HG02938 (cell line): ENCODE results near the gene DESI1.
"Not testable (repeated sequence)": the region's sequence is repeated elsewhere in the genome, so short reads cannot be mapped to it uniquely, and the experiment has no call there.

ENCODE experiments used
- ATAC-seq: cut with Tn5 transposase; IDR thresholded peaks from one replicate; pipeline ENCODE4 v1.9.1; 2021; ENCODE audit warnings: mild to moderate bottlenecking, moderate library complexity; ENCODE audit not compliant: unreplicated experiment

DESI1 gene

DNA sequence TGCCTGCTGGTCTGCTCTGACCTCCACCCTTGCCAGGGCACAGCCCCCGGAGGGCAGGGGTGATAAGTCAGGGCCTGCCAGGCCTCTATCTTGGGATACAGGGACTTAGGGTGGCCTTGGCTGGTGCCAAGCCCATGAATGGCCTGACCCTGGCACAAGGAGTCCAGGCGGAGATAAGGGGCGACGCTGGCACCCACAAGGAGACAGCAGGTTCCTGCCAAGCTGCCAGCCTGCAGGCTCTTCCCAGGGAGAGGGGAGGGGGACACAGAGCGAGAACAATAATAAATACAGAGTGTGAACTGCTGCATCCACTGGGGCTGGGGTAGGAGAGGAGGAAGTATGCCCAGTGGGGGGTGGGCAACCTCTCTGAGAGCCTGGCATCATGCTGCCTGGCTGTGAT, 59.1 kb downstream of the DESI1 start:
- ATAC-seq, result no peak

DNA sequence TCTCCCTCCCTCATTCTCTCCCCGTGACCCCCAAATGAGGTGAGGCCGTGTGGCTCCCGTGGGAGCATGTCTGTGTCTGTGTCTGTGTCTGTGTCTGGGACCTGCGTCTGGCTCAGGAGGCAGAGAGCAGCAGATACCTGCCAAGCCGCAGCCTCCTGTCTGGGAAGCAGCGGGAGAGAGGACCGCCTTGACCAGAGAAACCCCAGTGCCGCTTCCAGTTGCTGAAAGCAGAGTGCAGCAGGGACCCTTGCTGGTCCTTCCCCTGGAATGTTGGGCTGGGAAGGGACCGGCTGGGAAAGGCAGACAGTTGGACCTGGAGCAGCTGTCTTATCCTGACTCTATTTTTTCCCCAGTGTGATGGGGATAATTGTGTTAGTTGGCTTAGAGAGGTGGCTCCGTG, 59.5 kb downstream of the DESI1 start:
- ATAC-seq, result no peak

GRCh38 chr22:41560095-41560471, 60.8 kb downstream of the DESI1 start:
- no peak for ATAC-seq

DNA sequence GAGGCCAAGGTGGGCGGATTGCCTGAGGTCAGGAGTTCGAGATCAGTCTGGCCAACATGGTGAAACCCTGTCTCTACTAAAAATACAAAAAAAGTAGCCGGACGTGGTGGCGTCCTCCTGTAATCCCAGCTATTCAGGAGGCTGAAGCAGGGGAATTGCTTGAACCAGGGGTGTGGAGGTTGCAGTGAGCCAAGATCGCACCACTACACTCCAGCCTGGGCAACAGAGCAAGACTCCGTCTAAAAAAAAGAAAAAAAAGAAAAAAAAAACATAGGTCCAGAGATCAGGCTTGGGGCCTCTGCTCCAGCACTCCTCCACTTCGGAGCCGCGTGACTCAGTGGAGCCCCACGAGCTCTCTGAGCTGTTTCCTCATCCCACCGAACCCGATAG, 62.6 kb downstream of the DESI1 start:
- not testable (repeated sequence) for ATAC-seq

DNA sequence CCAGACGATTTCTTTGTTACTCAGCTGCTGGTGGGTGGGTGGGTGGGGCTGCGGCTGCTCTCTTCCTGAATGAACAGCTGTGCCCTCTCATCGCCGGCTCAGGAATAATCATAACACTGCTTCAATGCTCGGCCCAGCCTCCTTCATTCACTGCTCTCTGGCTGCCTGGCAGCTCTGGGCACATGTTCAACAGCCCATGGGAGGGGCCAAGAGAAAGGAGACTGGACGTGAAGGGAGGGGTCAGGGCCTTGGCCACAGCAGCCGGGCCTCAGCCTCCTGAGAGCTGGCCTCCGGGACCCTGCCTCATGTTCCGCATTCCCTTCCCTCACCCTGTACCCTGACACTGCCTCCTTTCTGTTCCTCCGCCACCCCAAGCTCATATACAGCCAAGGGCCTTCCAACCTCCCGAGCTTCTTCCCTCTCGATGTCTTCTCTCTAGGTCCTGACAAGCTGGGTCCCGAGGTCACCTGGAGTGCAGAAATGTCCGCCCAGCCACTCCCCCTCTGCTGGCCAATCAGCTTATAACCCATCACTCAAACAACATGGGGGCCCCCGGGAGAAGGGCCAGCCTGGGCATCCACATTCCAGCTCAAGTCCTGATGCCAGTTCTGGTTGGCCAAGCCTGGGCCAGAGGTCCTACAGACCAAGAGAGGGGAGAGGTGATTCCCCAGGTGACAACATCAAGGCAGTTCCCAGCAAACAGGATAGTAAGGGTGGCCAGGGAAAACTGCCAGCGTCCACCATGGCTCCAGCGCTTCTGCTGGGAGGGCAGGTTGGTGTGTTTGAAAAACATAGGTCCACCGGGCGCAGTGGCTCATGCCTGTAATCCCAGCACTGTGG, 63.2 kb downstream of the DESI1 start:
- ATAC-seq, result no peak

DNA sequence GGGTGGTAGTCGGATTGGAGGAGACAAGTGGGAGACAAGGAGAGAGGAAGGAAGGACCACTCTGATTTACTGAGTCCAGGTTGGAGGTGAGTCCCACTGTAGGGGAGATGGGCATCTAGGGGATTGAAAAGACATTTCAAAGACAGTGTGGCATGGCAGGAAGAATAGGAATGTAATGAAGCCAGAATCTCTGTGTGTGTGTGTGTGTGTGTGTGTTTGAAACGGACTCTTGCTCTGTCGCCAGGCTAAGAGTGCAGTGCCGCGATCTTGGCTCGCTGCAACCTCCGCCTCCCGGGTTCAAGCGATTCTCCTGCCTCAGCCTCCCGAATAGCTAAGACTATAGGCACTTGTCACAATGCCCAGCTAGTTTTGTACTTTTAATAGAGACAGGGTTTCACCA, 64.3 kb downstream of the DESI1 start:
- ATAC-seq, result no peak

- ATAC-seq, result no peak
Observed at GRCh38 chr22:41555325-41555982, 65.4 kb downstream of the DESI1 start.

- no peak for ATAC-seq
Observed at GRCh38 chr22:41551877-41552582, 68.8 kb downstream of the DESI1 start.

DNA sequence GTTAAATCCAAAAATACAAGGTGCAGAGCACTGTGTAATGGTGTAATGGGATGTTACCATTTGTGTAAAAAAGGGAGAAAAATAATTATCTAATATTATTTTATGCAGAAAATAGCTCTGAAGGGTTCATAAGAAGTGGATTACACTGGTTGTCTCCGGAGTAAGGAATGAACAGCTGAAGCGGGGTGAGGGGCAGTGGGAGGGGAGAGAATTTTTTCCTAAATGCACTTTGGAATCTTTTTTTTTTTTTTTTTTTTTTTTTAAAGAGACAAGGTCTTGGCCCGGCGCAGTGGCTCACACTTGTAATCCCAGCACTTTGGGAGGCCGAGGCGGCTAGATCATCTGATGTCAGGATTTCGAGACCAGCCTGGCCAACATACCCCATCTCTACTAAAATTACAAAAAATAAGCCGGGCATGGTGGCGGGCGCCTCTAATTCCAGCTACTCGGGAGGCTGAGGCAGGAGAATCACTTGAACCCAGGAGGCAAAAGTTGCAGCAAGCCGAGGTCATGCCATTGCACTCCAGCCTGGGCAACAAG, 69.8 kb downstream of the DESI1 start:
- ATAC-seq, result no peak

- ATAC-seq, result no peak
Observed at GRCh38 chr22:41548830-41549211, 72.0 kb downstream of the DESI1 start.
